GM21515 (cell line): ENCODE measurements around the gene TEX10.

Experiments used
- ATAC-seq: cut with Tn5 transposase; IDR thresholded peaks from one replicate; pipeline ENCODE4 v1.9.1; 2021; ENCODE audit not compliant: unreplicated experiment

The TEX10 gene

GRCh38 chr9:100285601-100286000 is 67.1 kb downstream of the TEX10 start:
- ATAC-seq: no peak

GRCh38 chr9:100285080-100285479 is 67.7 kb downstream of the TEX10 start:
- ATAC-seq: no peak

GRCh38 chr9:100284247-100284646 is 68.5 kb downstream of the TEX10 start:
- no peak for ATAC-seq

DNA sequence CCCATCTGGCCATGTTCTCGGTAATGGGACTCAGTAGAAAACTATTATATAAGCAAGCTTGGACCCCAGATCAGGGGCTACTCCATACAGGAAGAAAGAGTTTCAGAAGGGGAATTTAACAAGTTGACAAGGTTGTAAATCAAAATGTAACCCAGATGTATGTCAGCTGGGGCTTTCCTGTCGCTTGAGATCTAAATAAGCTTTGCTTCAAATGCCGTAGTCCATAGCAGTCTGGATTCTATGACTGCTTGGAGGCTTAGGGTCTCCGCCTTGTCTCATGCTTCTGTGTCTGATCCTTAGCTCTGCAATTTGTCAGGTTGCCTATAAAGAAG is 70.4 kb downstream of the TEX10 start:
- no peak for ATAC-seq

GRCh38 chr9:100281676-100282387 is 70.9 kb downstream of the TEX10 start:
- no peak for ATAC-seq

DNA sequence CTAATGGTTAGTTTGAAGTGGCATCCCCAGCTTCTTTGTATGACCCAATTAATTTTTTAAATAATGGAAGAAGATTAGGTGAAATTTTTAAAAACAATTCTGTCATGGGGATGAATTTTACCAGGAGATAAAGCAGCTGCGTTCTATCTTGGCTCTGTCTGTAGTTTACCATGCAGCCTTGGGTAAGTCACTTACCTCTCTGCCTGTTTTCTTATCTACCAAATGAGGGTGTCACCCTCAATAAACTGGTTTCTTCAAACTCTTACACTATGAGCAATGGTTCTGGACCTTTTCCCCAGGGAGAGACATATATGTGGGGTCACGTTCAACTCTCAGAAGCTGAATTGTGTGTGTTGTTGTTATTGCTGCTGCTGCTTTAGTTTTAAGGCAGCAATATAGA is 71.7 kb downstream of the TEX10 start:
- no peak for ATAC-seq

DNA sequence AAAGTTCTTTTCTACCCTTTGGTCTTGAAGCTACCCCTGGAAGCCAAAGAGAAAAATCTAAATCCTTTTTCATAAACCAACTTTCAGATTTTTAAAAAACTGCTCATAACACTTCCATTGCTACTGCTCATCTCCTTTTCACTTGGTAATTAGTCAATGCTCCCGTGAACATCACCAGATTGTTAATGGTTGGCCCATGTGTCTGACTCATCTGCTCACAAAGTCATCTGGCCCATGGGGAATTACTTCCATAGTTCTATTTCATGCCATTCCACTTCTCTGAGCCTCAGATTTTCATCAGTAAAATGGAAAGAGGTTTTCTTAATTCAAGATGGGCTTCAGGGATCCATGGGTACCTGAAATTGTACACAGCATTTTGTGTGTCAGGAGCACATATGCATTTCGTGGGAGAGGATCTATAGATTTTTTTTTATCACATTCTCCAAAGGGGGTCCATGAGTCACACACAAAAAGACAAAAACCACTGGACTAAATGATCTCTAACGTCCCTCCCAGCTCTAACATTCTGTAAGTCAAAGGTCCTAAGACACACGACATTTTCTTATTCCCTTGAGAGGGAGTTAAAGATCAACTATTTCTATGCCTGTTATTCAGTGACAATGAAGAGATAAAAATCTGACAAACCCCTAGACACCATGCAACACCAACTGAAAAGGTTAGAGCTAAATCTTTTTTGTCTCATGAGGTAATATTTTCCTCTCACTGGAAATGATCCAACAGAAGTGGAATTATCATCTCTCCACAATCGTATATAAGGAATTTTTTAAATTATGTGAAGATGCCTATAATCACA is 75.4 kb downstream of the TEX10 start:
- no peak for ATAC-seq

- no peak for ATAC-seq
Observed at GRCh38 chr9:100269656-100270055, 83.1 kb downstream of the TEX10 start.

- ATAC-seq: no peak
Observed at GRCh38 chr9:100268271-100268670, 84.5 kb downstream of the TEX10 start.

DNA sequence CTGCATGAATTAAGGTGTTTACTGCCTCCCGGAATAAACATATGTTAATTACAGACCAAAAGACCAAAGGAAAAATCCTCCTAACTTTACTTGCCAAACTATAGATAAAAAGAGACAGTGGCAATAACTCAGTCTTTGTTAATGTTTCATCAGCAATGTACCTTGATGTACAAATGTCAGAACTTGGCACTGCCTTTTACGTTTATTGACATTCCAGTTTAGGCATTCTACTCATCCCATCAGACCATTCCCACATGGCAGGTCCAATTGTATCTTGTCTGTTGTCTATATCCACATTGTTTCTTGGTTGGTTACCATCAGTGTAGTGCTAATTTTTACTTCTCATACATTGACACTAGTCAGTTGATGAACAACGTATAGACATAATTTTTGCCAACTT is 85.5 kb downstream of the TEX10 start:
- ATAC-seq: no peak
